ENCODE measurements around the gene TSPAN7.

Gene TSPAN7

DNA sequence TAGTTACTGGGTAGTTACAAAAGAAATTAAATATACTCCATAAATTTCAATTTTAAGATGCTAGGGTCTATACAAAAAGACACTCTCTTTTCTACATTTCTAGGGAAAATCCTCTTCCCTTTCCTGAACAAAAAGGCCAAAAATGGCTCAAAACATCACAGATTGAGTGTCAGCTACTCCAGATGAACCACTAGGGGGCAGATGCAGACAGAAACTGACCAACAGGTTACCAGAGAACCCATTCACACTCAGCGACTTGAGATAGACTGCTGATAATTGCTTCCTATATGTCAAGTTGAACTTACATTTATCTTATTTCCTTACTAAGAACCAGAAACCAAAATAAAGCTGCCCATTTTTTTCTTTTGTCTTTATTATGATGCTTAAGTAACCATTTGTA, 156.5 kb downstream of the TSPAN7 start:
- TF ChIP-seq, protein P1, sequence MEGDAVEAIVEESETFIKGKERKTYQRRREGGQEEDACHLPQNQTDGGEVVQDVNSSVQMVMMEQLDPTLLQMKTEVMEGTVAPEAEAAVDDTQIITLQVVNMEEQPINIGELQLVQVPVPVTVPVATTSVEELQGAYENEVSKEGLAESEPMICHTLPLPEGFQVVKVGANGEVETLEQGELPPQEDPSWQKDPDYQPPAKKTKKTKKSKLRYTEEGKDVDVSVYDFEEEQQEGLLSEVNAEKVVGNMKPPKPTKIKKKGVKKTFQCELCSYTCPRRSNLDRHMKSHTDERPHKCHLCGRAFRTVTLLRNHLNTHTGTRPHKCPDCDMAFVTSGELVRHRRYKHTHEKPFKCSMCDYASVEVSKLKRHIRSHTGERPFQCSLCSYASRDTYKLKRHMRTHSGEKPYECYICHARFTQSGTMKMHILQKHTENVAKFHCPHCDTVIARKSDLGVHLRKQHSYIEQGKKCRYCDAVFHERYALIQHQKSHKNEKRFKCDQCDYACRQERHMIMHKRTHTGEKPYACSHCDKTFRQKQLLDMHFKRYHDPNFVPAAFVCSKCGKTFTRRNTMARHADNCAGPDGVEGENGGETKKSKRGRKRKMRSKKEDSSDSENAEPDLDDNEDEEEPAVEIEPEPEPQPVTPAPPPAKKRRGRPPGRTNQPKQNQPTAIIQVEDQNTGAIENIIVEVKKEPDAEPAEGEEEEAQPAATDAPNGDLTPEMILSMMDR (IDR thresholded peaks at IDR 0.05; ENCODE audit: insufficient read depth, low read depth, low read length, missing control alignments): peak; percentile 43
- H3K4me3 ChIP-seq (ENCODE audit: low read depth, low read length): no peak overlapping the region
- DNase-seq (ENCODE audit: low read depth): peak; percentile 26

DNA sequence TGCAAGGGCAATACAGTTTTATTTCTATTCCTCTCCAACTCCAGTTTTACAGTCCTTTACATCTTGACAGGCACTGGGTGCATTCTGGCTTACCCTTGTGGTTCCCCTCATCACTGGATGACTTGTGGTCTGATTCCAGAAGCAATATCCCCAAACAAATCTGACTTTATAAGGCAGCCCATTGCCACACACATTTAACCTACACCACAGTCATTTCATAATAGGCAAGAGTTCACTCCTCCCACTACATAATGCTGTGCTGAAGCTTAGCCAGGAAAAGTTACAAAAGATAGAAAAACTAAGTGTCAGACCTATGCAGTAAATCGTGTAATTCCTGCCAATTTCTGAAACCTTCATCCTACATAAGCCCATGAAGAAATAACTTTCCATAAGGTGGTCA, 157.0 kb downstream of the TSPAN7 start:
- no peak for DNase-seq (ENCODE audit: low read depth)
- TF ChIP-seq, protein P1 (IDR thresholded peaks at IDR 0.05; ENCODE audit: insufficient read depth, low read depth, low read length, missing control alignments): no peak
- no peak overlapping the region for H3K4me3 ChIP-seq (ENCODE audit: low read depth, low read length)

DNA sequence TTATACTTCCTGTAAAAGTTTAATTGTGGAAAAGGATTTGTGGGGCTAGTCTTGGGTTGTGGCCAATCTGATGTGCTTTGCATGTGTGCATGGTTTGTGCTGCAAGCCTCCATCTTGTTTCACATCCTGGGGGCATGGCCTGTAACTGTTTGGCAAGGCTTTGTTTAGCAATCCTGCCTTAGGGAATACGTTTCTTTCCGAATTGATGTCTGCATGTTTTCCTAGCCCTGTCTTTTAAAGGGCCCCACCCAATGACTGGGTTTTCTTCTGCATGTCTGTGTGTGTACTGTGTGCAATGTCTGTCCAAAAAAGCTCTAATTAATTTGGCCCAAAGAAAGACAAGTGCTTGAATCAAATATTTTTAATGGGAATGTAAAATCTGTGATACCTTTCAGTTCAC, 165.3 kb downstream of the TSPAN7 start:
- TF ChIP-seq, protein P1 (IDR thresholded peaks at IDR 0.05; ENCODE audit: insufficient read depth, low read depth, low read length, missing control alignments): no peak
- no peak for DNase-seq (ENCODE audit: low read depth)
- H3K4me3 ChIP-seq (ENCODE audit: low read depth, low read length): no peak overlapping the region

DNA sequence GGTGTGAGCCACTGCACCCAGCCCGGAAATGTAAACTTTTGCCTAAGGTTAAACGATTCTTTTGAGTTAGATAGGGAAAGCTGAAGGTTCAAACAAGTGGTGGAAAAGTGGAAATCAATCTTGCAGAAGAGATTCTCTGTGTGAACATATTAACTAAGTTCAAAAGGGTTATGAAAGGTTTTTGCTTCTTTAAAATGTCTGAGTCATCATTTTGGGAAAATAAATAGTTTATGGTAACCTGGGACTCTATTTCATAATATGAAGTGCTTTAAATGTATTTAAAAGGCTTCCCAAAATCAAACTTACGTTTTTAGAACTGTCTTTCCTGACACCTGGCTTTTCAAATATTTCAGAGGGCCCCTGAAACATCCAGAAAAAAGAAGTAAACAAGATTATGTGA, 166.3 kb downstream of the TSPAN7 start:
- DNase-seq (ENCODE audit: low read depth): no peak
- no peak overlapping the region for H3K4me3 ChIP-seq (ENCODE audit: low read depth, low read length)
- TF ChIP-seq, protein P1 (IDR thresholded peaks at IDR 0.05; ENCODE audit: insufficient read depth, low read depth, low read length, missing control alignments): no peak

DNA sequence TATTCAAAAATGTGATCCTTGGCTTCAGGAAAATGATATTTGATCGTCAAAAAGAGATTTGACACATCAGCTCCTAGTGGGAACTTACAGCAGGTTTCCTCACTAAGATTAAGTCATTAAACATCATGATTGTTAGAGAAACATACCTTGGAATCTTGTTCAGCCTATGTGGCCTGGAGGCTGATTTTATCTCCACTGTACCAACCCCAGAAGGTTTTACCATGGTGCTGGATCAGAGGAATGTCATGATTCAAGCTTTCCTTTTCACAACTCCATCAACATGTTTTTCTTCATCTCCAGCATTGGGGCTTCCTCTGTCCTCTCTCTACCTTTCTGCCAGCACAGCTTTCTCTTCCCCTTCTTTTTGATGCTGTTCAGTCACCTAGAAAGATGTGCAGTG, 171.5 kb downstream of the TSPAN7 start:
- H3K4me3 ChIP-seq (ENCODE audit: low read depth, low read length): no peak overlapping the region
- TF ChIP-seq, protein P1 (IDR thresholded peaks at IDR 0.05; ENCODE audit: insufficient read depth, low read depth, low read length, missing control alignments): no peak
- DNase-seq (ENCODE audit: low read depth): no peak

Measured in GM12865 (cell line).